Breast epithelium (tissue), 3 donors: ENCODE data around the gene KIF5B.

Experiments
- CTCF ChIP-seq, 3 donors: fragments of 450-650 bp; IDR thresholded peaks; one replicate each; pipeline ENCODE4 v1.5.1; 2016 to 2017; ENCODE audit warnings: antibody characterized with exemption in 3 of 3, mild to moderate bottlenecking in 3 of 3, moderate library complexity in 3 of 3
- POLR2A ChIP-seq: fragments of 450-650 bp; IDR thresholded peaks from one replicate; pipeline ENCODE4 v1.6.1; 2016; ENCODE audit warnings: antibody characterized with exemption, mild to moderate bottlenecking, moderate library complexity

DNA sequence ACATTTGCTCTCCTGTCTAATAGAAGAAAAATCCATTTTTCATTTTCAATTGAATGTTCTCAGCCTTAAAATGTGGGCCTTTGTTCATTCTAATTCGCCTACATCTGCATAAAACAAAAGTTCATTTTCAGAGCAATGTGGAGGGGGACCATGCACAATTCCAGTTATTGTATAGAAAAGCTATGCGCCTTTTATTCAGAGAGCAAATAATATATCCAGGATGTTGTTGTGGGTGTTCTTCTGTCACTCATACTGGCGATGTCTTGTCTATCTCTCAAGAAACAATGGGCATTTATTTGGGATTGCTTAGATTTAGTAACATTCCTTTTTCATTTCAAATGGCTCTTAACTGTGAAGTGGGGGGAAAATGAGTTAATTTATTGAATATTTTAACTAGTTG is 56.4 kb downstream of the KIF5B start:
- TF ChIP-seq POLR2A (no peak), CTCF (IDR thresholded peaks at IDR 0.05) (no peak)
